ENCODE results near the gene LZTR1. TPM values are rescaled to one million over a fixed set of nuclear protein-coding genes. Genes with fewer than 3 reads are reported as not detected.

Gene LZTR1
- total and polyA plus RNA-seq, 2 donors (not counting 3 experiments of a cell fraction or from before 2014, with no cell fraction given): 56.6 to 86.8 TPM

DNA sequence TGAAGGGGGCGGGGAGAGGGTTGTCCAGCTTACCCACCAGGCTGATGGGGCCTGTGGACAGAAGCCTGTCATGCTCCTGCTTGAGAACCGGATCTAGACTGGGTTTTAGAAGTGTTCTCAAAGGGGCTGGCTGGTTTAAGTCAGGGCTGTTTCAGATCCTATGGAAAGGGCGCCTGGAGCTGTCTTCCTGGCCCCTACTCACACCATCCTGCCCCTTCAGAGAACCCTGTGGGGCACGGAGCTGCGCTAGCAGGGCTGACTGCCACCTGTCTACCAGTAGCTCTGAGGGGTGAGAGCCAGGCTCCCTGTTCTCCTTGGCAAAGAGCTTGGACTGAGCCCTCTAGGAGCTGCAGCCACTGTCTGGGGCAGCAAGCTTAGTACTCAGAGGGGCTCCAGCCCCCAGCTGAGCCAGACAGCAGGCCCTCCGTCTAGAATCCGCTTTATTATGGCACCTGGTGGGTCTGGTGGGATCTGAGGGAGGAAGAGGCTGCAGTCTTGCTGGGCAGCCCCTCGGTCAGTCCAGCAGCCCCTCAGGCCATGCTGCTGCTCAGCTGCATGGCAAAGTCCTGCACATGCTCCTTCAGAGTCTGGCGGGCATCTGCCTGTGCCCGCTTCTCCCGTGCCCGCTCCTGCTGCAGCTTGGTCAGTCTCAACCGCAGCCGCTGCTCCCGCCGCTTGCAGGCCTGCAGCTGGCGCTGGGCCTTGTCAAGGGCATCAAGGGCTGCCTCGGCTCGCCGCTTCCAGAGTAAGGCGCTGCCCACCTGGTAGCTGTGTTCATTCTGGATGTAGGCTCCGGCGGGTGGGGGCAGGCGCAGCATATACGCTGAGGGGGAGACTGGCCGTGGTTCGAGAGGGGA, 17.5 kb downstream of the LZTR1 start:
- no peak overlapping the region for H3K4me3 ChIP-seq (replicated peaks in 1 of 3; ENCODE audit: insufficient read depth in 1 of 3, low read depth in 1 of 3, low read length in 3 of 3)
- CTCF ChIA-PET: interaction anchor here (1.4 kb wide), 1 partner anchor 17 kb away, joined by 3 read pairs; the partner anchor contains the start of gene LZTR1
- no peak overlapping the region for H3K9ac ChIP-seq (replicated peaks; ENCODE audit: extremely low read depth, insufficient read depth, low read length)
- no peaks in the 10 kb centered on the region for H3K27me3 ChIP-seq (ENCODE audit: control insufficient read depth in 2 of 2, insufficient read depth in 2 of 2, low read length in 2 of 2)
- no peak for DNase-seq (ENCODE audit: low read depth, low spot score)
- dilution Hi-C loops (cut with MboI; ENCODE audit: extremely low pct_ligation_motif_present, low sequenced_read_pairs) (no loop called here), intact Hi-C loops (cut with micrococcal nuclease) (loop anchor here (2.0 to 5.0 kb wide), 2 partner anchors 83 to 112 kb away; partner anchors contain the start of gene CRKL)
- no peak overlapping the region for H2AFZ ChIP-seq (ENCODE audit: low read depth, low read length)
- POLR2A ChIA-PET: interaction anchor here (0.8 to 1.5 kb wide), 2 partner anchors 17 to 18 kb away, joined by 3 to 6 read pairs; partner anchors contain the start of gene LZTR1
- peaks cover 22% of the 10 kb centered on the region for H3K4me1 ChIP-seq (ENCODE audit: control insufficient read depth, extremely low read depth, insufficient read depth, low read length)
- TF ChIP-seq POLR2A (IDR thresholded peaks at IDR 0.05; ENCODE audit: low read depth, low read length) (peak; percentile 40), JUN (IDR thresholded peaks at IDR 0.05; ENCODE audit: borderline replicate concordance, insufficient read depth, insufficient read length, low read depth) (no peak)
- no TSS peak for BruUV-seq (replicated peaks)
- H3K79me2 ChIP-seq (ENCODE audit: control insufficient read depth, insufficient read depth, low read length): peaks cover 20% of the 10 kb centered on the region
- H3K4me2 ChIP-seq (ENCODE audit: insufficient read depth, low read length): no peak overlapping the region
- no peaks in the 10 kb centered on the region for H4K20me1 ChIP-seq (replicated peaks; ENCODE audit: control insufficient read depth, extremely low read depth, insufficient read depth, low read length)
- H3K27ac ChIP-seq (ENCODE audit: insufficient read depth, low read depth, low read length): no peak overlapping the region
- peaks cover 5 to 16% of the 10 kb centered on the region in 2 experiments for H3K36me3 ChIP-seq (ENCODE audit: control insufficient read depth in 2 of 2, extremely low read depth in 1 of 2, insufficient read depth in 2 of 2, low read length in 2 of 2)
- no peaks in the 10 kb centered on the region for H3K9me1 ChIP-seq (replicated peaks; ENCODE audit: control insufficient read depth, extremely low read depth, insufficient read depth, low read length)
- no peaks in the 10 kb centered on the region for H3K9me3 ChIP-seq (replicated peaks; ENCODE audit: control insufficient read depth, insufficient read depth, low read length)
- no peak for FAIRE-seq

DNA sequence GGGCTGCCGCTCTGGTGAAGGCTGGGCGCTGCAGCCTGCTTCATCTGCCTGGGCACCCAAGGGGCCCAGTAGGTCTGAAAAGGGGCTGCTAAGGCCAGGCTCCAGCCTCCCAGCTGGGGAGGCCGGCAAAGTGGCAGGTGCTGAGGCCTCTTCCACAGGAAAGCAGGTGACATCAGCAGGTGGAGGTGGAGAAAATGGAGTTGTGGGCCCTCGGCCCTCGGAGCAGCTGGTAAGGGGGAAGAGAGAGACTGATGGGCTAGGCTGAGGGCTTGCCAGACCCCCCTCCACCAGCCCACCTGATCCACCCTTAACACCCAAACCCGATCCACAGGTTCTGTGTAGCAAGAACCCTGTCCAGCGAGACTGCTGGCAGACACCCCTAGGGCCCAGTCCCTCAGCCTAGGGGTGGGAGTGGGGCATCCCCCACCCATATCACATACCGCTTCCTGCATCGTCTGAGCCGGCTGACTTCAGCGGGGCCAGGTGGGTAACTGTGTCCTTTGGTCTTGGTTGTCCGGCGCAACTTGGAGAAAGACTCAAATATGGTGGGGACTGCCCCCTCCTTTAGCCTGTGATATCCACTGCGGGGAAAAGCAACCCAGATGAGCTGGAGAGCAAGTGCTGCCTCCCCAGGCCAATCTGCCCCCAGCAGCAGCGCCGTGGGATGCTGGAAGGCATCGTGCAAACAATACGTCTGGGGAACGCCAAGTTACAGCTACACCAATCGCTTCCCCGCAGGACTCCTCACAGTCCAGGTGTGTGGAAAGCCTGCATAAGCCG, 18.3 kb downstream of the LZTR1 start:
- Histone ChIP-seq H3K4me2 (ENCODE audit: insufficient read depth, low read length) (peak overlapping the region; percentile 81), H3K9me1 (replicated peaks; ENCODE audit: control insufficient read depth, extremely low read depth, insufficient read depth, low read length) (no peaks in the 10 kb centered on the region), H3K4me1 (ENCODE audit: control insufficient read depth, extremely low read depth, insufficient read depth, low read length) (peaks cover 22% of the 10 kb centered on the region), H3K27me3 (ENCODE audit: control insufficient read depth in 2 of 2, insufficient read depth in 2 of 2, low read length in 2 of 2) (no peaks in the 10 kb centered on the region), H3K79me2 (ENCODE audit: control insufficient read depth, insufficient read depth, low read length) (peaks cover 20% of the 10 kb centered on the region), H2AFZ (ENCODE audit: low read depth, low read length) (no peak overlapping the region), H3K36me3 (ENCODE audit: control insufficient read depth in 2 of 2, extremely low read depth in 1 of 2, insufficient read depth in 2 of 2, low read length in 2 of 2) (peaks cover 5 to 12% of the 10 kb centered on the region in 2 experiments), H3K4me3 (replicated peaks in 1 of 3; ENCODE audit: insufficient read depth in 1 of 3, low read depth in 1 of 3, low read length in 3 of 3) (peak overlapping the region; percentile 42 to 86 (median 77)), H3K9ac (replicated peaks; ENCODE audit: extremely low read depth, insufficient read depth, low read length) (peak overlapping the region; percentile 88), H4K20me1 (replicated peaks; ENCODE audit: control insufficient read depth, extremely low read depth, insufficient read depth, low read length) (no peaks in the 10 kb centered on the region), H3K27ac (ENCODE audit: insufficient read depth, low read depth, low read length) (peak overlapping the region; percentile 88), H3K9me3 (replicated peaks; ENCODE audit: control insufficient read depth, insufficient read depth, low read length) (no peaks in the 10 kb centered on the region)
- BruUV-seq (replicated peaks): no TSS peak
- TF ChIP-seq MYC (IDR thresholded peaks at IDR 0.05; ENCODE audit: low read depth, low read length) (no peak), JUN (IDR thresholded peaks at IDR 0.05; ENCODE audit: borderline replicate concordance, insufficient read depth, insufficient read length, low read depth) (no peak), FOS (IDR thresholded peaks at IDR 0.05; ENCODE audit: borderline replicate concordance, insufficient read depth, low read length) (no peak), POLR2AphosphoS5 (IDR thresholded peaks at IDR 0.05; ENCODE audit: insufficient read depth, low read depth, low read length) (no peak)
- dilution Hi-C loops (cut with MboI; ENCODE audit: extremely low pct_ligation_motif_present, low sequenced_read_pairs): no loop called here
- ChIA-PET CTCF (interaction anchor here (1.4 to 2.8 kb wide), 2 partner anchors 18 kb away, joined by 3 to 19 read pairs; partner anchors contain the start of gene LZTR1), POLR2A (interaction anchor here (0.6 to 0.8 kb wide), 2 partner anchors 18 to 114 kb away, joined by 3 to 7 read pairs; partner anchors contain the start of gene LZTR1)
- no peak for FAIRE-seq
- DNase-seq (ENCODE audit: low read depth, low spot score): no peak
- intact Hi-C loops (cut with micrococcal nuclease): loop anchor here (2.0 to 5.0 kb wide), 2 partner anchors 84 to 113 kb away; partner anchors contain the start of gene CRKL

Data from endothelial cell of umbilical vein (primary cell).